HG02840 (cell line): Measurements from ENCODE around the gene FGG.
A peak's percentile ranks its signal among the peaks of the same experiment; 100 is the strongest.

Experiments
- ATAC-seq: cut with Tn5 transposase; IDR thresholded peaks from one replicate; pipeline ENCODE4 v1.9.1; 2021; ENCODE audit warnings: mild to moderate bottlenecking, moderate library complexity, moderate number of reproducible peaks; ENCODE audit not compliant: unreplicated experiment, low FRiP score

FGG gene

GRCh38 chr4:154559494-154560418, 52.7 kb downstream of the FGG start:
- ATAC-seq: peak; percentile 61

GRCh38 chr4:154559141-154559493, 53.3 kb downstream of the FGG start:
- no peak for ATAC-seq
